Fibroblast of pulmonary artery (primary cell): ENCODE data around the gene CACNA1D.

ENCODE experiments used
- DNase-seq: peaks from one replicate; pipeline ENCODE4 v3.0.0-alpha.2; 2010; ENCODE audit warnings: low read depth
- H3K4me3 ChIP-seq: replicated peaks from 2 replicates; pipeline ENCODE4 v1.5.1; 2011; ENCODE audit warnings: low read depth, mild to moderate bottlenecking, control low read depth, low read length, moderate library complexity
- TF ChIP-seq, protein P1 (sequence below): IDR thresholded peaks from 2 replicates; pipeline ENCODE4 v1.5.1; 2011; ENCODE audit warnings: mild to moderate bottlenecking, control low read depth, low read length, inconsistent platforms; ENCODE audit errors: missing control alignments

The CACNA1D gene

DNA sequence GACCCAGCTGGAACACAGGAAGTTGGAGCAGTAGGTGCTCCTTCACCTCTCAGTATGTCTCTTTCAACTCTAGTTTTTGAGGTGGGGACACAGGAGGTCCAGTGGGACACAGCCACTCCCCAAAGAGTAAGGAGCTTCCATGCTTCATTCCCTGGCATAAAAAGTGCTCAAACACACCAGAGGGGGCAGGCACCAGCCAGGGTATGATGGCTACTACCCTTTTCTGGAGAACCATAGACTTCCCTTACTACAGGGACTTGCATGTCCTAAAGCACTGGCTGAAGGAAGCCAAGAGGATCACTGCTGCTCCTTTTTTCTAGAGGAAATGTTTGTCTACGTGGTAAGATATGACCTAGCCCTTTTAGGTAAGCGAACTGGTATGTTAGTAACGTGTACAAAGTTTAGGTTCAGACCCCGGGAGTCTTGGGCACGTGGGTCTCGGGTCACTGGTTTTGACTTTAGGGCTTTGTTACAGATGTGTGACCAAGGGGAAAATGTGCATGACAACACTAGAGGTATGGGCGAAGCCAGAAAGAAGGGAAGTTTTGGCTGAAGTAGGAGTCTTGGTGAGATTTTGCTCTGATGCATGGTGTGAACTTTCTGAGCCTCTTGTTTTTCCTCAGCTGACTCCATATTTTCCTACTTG is 363.8 kb downstream of the CACNA1D start:
- TF ChIP-seq, protein P1, sequence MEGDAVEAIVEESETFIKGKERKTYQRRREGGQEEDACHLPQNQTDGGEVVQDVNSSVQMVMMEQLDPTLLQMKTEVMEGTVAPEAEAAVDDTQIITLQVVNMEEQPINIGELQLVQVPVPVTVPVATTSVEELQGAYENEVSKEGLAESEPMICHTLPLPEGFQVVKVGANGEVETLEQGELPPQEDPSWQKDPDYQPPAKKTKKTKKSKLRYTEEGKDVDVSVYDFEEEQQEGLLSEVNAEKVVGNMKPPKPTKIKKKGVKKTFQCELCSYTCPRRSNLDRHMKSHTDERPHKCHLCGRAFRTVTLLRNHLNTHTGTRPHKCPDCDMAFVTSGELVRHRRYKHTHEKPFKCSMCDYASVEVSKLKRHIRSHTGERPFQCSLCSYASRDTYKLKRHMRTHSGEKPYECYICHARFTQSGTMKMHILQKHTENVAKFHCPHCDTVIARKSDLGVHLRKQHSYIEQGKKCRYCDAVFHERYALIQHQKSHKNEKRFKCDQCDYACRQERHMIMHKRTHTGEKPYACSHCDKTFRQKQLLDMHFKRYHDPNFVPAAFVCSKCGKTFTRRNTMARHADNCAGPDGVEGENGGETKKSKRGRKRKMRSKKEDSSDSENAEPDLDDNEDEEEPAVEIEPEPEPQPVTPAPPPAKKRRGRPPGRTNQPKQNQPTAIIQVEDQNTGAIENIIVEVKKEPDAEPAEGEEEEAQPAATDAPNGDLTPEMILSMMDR = no peak
- H3K4me3 ChIP-seq = no peak overlapping the region
- DNase-seq = no peak

DNA sequence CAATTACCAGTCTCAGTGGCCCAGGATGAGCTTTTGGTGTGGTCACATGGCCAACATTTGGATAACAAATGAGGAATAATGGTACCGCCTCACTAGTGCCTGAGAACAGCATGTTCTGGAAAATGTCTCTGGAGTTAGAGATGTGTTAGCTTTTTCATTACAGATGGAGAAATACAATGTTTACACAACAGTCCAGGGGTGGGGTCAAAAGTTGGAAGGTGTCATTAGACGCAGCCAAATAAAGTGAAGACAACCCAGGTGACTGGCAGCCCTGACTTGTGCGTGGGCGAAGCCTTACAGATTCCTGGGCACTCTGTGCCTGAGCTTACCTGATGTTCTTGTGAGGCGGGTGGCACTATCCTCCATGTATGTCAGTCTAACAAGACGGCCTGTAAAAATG is 364.8 kb downstream of the CACNA1D start:
- no peak for DNase-seq

DNA sequence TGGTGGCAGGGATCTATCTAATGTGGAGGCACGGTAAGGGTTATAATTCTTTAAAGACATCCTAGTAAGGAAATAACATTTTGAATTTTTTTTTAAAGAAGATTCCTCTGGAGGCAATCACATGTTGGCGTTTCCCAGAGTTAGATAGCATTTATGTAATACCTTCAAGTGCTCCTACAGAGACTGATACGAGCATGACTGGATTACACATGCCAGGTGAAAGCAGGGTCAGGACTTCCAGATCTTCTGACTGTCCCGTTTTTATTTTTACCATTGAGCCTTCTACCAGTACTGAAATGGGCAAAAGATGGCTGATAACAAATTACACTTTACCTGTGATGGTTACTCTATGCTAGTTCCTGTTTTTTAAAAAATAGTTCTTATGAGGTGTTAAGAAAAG is 365.8 kb downstream of the CACNA1D start:
- no peak for DNase-seq
- TF ChIP-seq, protein P1 = no peak
- H3K4me3 ChIP-seq = no peak overlapping the region

More for the DNA sequence above, 364.8 kb downstream of the CACNA1D start:
- no peak overlapping the region for H3K4me3 ChIP-seq
- TF ChIP-seq, protein P1 = no peak

- no peak overlapping the region for H3K4me3 ChIP-seq
- no peak for DNase-seq
- TF ChIP-seq, protein P1 = no peak
Measured at GRCh38 chr3:53862241-53862640, 367.8 kb downstream of the CACNA1D start.

- TF ChIP-seq, protein P1 = no peak
- no peak for DNase-seq
- no peak overlapping the region for H3K4me3 ChIP-seq
Measured at GRCh38 chr3:53863145-53863544, 368.7 kb downstream of the CACNA1D start.
